ENCODE data around the gene AUTS2. TPM values are rescaled to one million over a fixed set of nuclear protein-coding genes. Genes with fewer than 3 reads are reported as not detected.
A peak's percentile ranks its signal among the peaks of the same experiment; 100 is the strongest.

AUTS2 gene
- total RNA-seq, 1 donor from 2014 or later = 9.9 TPM

- Histone ChIP-seq H3K4me3 (ENCODE audit: low read depth, low read length) (no peak overlapping the region), H3K36me3 (ENCODE audit: control insufficient read depth, insufficient read depth, low read length) (no peaks in the 10 kb centered on the region), H3K27me3 (ENCODE audit: control insufficient read depth, insufficient read depth, low read length) (no peaks in the 10 kb centered on the region)
- TF ChIP-seq CTCF (IDR thresholded peaks at IDR 0.05; ENCODE audit: insufficient read depth, low read length, poor library complexity, severe bottlenecking) = no peak
- DNase-seq (ENCODE audit: low read depth) = no peak
Measured at GRCh38 chr7:70383066-70383782, 784.9 kb downstream of the AUTS2 start.

- Histone ChIP-seq H3K27me3 (ENCODE audit: control insufficient read depth, insufficient read depth, low read length) (no peaks in the 10 kb centered on the region), H3K4me3 (ENCODE audit: low read depth, low read length) (no peak overlapping the region), H3K36me3 (ENCODE audit: control insufficient read depth, insufficient read depth, low read length) (no peaks in the 10 kb centered on the region)
- DNase-seq (ENCODE audit: low read depth) = no peak
- no peak for TF ChIP-seq CTCF (IDR thresholded peaks at IDR 0.05; ENCODE audit: insufficient read depth, low read length, poor library complexity, severe bottlenecking)
Measured at GRCh38 chr7:70384024-70384423, 785.7 kb downstream of the AUTS2 start.

- H3K36me3 ChIP-seq (ENCODE audit: control insufficient read depth, insufficient read depth, low read length) = no peaks in the 10 kb centered on the region
- no peak for TF ChIP-seq CTCF (IDR thresholded peaks at IDR 0.05; ENCODE audit: insufficient read depth, low read length, poor library complexity, severe bottlenecking)
- DNase-seq (ENCODE audit: low read depth) = peak; percentile 89
- H3K4me3 ChIP-seq (ENCODE audit: low read depth, low read length) = no peak overlapping the region
- no peaks in the 10 kb centered on the region for H3K27me3 ChIP-seq (ENCODE audit: control insufficient read depth, insufficient read depth, low read length)
Measured at GRCh38 chr7:70384891-70385290, 786.6 kb downstream of the AUTS2 start.

GRCh38 chr7:70387217-70387616 is 788.9 kb downstream of the AUTS2 start:
- Histone ChIP-seq H3K27me3 (ENCODE audit: control insufficient read depth, insufficient read depth, low read length) (no peaks in the 10 kb centered on the region), H3K4me3 (ENCODE audit: low read depth, low read length) (no peak overlapping the region), H3K36me3 (ENCODE audit: control insufficient read depth, insufficient read depth, low read length) (no peaks in the 10 kb centered on the region)
- no peak for DNase-seq (ENCODE audit: low read depth)
- no peak for TF ChIP-seq CTCF (IDR thresholded peaks at IDR 0.05; ENCODE audit: insufficient read depth, low read length, poor library complexity, severe bottlenecking)

- no peaks in the 10 kb centered on the region for H3K36me3 ChIP-seq (ENCODE audit: control insufficient read depth, insufficient read depth, low read length)
Measured at GRCh38 chr7:70389531-70390151, 791.4 kb downstream of the AUTS2 start.

More at GRCh38 chr7:70389531-70390151, 791.4 kb downstream of the AUTS2 start:
- TF ChIP-seq CTCF (IDR thresholded peaks at IDR 0.05; ENCODE audit: insufficient read depth, low read length, poor library complexity, severe bottlenecking) = no peak
- no peaks in the 10 kb centered on the region for H3K27me3 ChIP-seq (ENCODE audit: control insufficient read depth, insufficient read depth, low read length)
- no peak overlapping the region for H3K4me3 ChIP-seq (ENCODE audit: low read depth, low read length)
- no peak for DNase-seq (ENCODE audit: low read depth)

All from kidney epithelial cell (primary cell).